HAP-1 (cell line): Measurements from ENCODE around the gene MRPL39.
"Not testable (repeated sequence)": the region's sequence is repeated elsewhere in the genome, so short reads cannot be mapped to it uniquely, and the experiment has no call there.

ENCODE experiments used
- DNase-seq, 2 experiments: peaks; one replicate each; pipeline ENCODE4 v3.0.0-alpha.2; 2016 to 2020; ENCODE audit warnings: low spot score in 2 of 2
- H3K27me3 ChIP-seq: fragments of 250-450 bp; sonication (Bioruptor Pico); 2 replicates; pipeline ENCODE4 v1.5.1; 2020; ENCODE audit warnings: low read depth, mild to moderate bottlenecking, moderate library complexity
- H3K36me3 ChIP-seq: fragments of 250-450 bp; sonication (Bioruptor Pico); replicated peaks from 2 replicates; pipeline ENCODE4 v1.5.1; 2020; ENCODE audit warnings: mild to moderate bottlenecking
- H3K4me1 ChIP-seq: fragments of 250-450 bp; sonication (Bioruptor Pico); 2 replicates; pipeline ENCODE4 v1.5.1; 2020; ENCODE audit warnings: mild to moderate bottlenecking
- H3K4me3 ChIP-seq: fragments of 250-450 bp; sonication (Bioruptor Pico); 2 replicates; pipeline ENCODE4 v1.5.1; 2020; ENCODE audit warnings: mild to moderate bottlenecking, moderate library complexity
- H3K9me3 ChIP-seq: fragments of 250-450 bp; sonication (Bioruptor Pico); 2 replicates; pipeline ENCODE4 v1.5.1; 2020; ENCODE audit warnings: mild to moderate bottlenecking, moderate library complexity
- in situ Hi-C: fragments of 300-500 bp; cut with MboI; formaldehyde crosslinking; loops from 3 replicates; pipeline ENCODE4 v1.14.3; 2020; ENCODE audit warnings: low sequenced_read_pairs, inconsistent platforms, mixed read lengths

Gene MRPL39

DNA sequence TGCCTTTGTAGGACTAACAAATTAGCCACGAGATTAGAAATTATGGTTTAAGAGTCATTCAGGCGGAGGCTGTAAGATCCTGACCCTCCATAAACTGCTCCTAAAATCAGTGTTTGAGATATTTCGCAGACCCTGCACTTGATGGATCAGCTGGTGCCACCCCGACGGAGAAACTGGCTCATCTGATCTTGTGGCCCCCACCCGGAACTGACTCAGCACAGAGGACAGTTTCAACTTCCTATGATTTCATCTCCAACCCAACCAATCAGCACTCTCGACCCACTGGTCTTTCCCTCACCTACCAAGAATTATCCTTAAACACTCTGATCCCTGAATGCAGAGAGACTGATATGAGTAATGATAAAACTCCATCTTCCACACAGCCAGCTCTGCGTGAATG is 28.0 kb upstream of the MRPL39 start:
- Histone ChIP-seq H3K9me3 (no peaks in the 10 kb centered on the region), H3K4me3 (no peak overlapping the region), H3K36me3 (no peaks in the 10 kb centered on the region), H3K4me1 (peaks cover 6% of the 10 kb centered on the region), H3K27me3 (no peaks in the 10 kb centered on the region)
- DNase-seq, result no peak
- in situ Hi-C loops, result no loop called here

DNA sequence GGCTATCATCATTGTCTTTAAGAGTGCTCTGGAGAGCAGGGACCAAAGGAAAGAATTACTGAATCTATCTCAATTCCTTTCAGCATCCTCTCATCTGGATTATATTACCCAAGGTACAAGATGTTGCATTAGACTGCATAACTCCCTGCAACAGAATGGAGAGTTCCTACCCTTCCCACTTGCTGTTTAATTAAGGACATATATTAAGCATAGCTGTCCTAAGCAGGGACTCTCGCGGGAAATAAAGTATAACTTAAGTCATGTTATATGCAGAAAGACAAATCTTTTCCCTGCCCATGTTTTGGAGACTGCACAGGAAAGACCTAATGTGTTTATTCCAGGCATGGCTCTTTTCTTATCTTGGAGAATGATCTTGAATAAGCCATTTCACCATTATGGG is 25.0 kb upstream of the MRPL39 start:
- no peaks in the 10 kb centered on the region for H3K36me3 ChIP-seq
- DNase-seq, result no peak
- no peaks in the 10 kb centered on the region for H3K4me1 ChIP-seq
- in situ Hi-C loops, result no loop called here
- H3K9me3 ChIP-seq, result no peaks in the 10 kb centered on the region
- H3K27me3 ChIP-seq, result no peaks in the 10 kb centered on the region
- H3K4me3 ChIP-seq, result no peak overlapping the region

DNA sequence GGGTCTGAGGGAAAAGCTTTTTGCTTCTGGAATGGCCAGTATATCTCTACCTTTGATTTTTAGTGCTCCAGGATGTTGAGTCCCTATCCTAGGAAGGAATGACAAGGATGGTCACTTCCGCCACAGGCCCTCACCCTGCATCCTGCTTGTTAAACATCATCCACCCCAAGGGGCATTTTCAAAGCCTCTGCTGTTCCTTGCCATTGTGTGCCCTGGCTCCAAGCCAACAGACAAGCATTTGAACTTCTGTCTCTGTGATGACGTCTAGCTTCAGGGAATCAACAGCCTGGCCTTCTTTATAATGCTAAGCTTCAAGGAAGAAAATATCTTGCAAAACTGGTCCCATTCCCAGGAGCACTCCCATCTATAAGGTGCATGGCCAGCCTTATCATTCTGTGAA is 19.5 kb upstream of the MRPL39 start:
- no peak overlapping the region for H3K4me3 ChIP-seq
- no peaks in the 10 kb centered on the region for H3K4me1 ChIP-seq
- DNase-seq, result peak in 1 of 2 experiments; percentile 52
- H3K36me3 ChIP-seq, result no peaks in the 10 kb centered on the region
- in situ Hi-C loops, result no loop called here
- no peaks in the 10 kb centered on the region for H3K9me3 ChIP-seq
- H3K27me3 ChIP-seq, result no peaks in the 10 kb centered on the region

DNA sequence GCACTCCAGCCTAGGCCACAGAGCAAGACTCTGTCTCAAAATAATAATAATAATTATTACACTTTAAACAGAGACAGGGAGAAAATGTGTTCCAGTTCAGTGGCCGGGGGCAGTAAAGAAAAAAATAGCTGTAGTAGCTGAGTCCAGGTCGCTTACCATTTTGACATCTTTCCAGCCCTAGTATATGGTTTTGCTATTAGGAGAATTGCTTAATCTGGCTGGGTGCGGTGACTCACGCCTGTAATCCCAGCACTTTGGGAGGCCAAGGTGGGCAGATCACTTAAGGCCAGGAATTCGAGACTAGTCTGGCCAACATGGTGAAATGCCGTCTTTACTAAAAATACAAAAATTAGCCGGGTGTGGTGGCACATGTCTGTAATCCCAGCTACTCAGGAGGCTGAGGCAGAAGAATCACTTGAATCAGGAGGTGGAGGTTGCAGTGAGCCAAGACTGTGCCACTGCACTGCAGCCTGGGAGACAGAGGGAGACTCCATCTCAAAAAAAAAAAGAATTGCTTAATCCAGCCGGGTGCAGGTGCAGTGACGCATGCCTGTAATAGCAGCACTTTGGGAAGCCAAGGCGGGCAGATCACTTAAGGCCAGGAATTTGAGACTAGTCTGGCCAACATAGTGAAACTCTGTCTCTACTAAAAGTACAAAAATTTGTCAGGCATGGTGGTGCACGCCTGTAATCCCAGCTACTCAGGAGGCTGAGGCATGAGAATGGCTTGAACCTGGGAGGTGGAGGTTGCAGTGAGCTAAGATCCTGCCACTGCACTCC is 18.7 kb upstream of the MRPL39 start:
- H3K9me3 ChIP-seq, in situ Hi-C loops, H3K36me3 ChIP-seq, DNase-seq, H3K4me1 ChIP-seq, H3K27me3 ChIP-seq, H3K4me3 ChIP-seq: not testable (repeated sequence)

DNA sequence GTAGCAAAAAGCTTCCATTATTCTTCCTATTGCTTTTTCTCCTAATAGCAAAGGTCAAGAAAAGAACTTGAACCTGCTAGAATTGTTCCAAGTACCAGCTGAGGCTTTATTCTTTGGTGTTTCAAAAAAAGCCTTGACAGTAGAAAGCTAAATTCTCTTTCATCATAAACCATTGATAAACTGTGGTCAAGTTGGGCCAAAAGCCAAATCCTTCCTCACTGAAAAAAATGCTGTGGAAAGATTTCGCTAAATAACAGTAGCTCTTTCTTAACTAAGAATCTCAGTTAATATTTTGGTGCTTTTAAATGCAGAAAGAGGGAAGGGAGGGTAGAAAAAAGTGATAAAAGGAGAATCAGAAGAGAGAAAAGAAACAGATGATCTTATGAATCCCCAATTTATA is 17.8 kb upstream of the MRPL39 start:
- in situ Hi-C loops, result no loop called here

DNA sequence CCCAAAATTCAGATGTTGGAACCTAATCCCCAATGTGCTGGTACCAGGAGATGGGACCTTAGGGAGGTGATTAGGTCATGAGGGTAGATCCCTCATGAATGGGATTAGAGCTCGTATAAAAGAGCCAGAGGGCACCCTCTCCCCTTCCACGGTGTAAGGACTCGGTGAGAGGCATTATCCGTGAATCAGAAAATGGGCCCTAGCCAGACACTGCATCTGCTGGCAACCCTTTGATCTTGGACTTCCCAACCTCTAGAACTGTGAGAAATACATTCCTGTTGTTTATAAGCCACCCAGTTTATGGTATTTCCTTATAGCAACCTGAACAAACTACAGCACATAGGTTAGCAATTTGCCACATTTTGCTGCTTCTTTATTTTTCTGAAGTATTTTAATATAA is 17.2 kb upstream of the MRPL39 start:
- Histone ChIP-seq H3K9me3 (no peaks in the 10 kb centered on the region), H3K27me3 (no peaks in the 10 kb centered on the region), H3K4me1 (no peaks in the 10 kb centered on the region), H3K4me3 (no peak overlapping the region), H3K36me3 (no peaks in the 10 kb centered on the region)
- no peak for DNase-seq
- in situ Hi-C loops, result loop anchor here (25.0 kb wide), 1 partner anchor 1088 kb away; no protein-coding TSS in a partner anchor

More for the DNA sequence above, 17.8 kb upstream of the MRPL39 start:
- H3K9me3 ChIP-seq, result no peaks in the 10 kb centered on the region
- no peak overlapping the region for H3K4me3 ChIP-seq
- DNase-seq, result no peak
- H3K4me1 ChIP-seq, result no peaks in the 10 kb centered on the region
- H3K36me3 ChIP-seq, result no peaks in the 10 kb centered on the region
- H3K27me3 ChIP-seq, result no peaks in the 10 kb centered on the region

DNA sequence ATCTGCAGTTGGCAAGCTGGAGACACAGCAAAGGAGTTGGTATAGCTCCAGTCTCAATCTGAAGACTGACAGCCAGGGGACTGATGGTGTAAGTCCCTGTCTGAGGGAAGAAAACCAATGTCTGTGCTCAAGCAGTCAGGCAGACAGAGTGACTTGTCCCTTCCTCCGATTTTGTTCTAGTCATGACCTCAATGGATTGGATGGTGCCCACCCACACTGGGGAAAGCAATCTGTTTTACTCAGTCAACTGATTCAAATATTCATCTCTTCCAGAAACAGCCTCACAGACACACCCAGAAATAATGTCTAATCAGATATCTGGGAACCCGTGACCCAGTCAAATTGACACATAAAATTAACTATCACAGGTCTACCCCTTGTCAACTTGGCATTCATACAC is 11.9 kb upstream of the MRPL39 start:
- no peaks in the 10 kb centered on the region for H3K9me3 ChIP-seq
- in situ Hi-C loops, result loop anchor here (25.0 kb wide), 1 partner anchor 1093 kb away; no protein-coding TSS in a partner anchor
- no peak for DNase-seq

DNA sequence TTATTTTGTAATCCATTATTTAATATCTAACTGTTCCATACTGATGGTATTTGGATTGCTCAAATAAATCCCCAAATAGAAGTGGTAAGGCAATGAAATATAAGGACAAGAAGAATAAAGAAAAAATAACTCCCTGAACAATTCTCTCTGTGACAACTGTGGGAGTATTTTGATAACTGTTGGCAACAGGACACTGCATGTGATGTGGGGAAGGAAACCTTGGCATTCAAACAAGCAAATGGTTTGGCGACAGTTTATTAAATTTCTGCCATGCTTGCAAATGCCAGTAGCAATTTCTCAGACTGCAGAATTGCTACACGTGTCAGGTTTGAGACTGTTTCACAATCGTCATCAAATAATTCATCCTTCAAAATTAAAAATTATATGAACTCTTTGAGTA is 8.6 kb upstream of the MRPL39 start:
- Histone ChIP-seq H3K27me3 (no peaks in the 10 kb centered on the region), H3K4me1 (peaks cover 11% of the 10 kb centered on the region), H3K36me3 (no peaks in the 10 kb centered on the region), H3K4me3 (no peak overlapping the region), H3K9me3 (peaks cover 8% of the 10 kb centered on the region; the same call in 1 of the 2 replicates)
- DNase-seq, result no peak
- in situ Hi-C loops, result loop anchor here (25.0 kb wide), 1 partner anchor 1096 kb away; no protein-coding TSS in a partner anchor

More for the DNA sequence above, 11.9 kb upstream of the MRPL39 start:
- no peak overlapping the region for H3K4me3 ChIP-seq
- H3K27me3 ChIP-seq, result no peaks in the 10 kb centered on the region
- H3K4me1 ChIP-seq, result peaks cover 11% of the 10 kb centered on the region
- H3K36me3 ChIP-seq, result no peaks in the 10 kb centered on the region

DNA sequence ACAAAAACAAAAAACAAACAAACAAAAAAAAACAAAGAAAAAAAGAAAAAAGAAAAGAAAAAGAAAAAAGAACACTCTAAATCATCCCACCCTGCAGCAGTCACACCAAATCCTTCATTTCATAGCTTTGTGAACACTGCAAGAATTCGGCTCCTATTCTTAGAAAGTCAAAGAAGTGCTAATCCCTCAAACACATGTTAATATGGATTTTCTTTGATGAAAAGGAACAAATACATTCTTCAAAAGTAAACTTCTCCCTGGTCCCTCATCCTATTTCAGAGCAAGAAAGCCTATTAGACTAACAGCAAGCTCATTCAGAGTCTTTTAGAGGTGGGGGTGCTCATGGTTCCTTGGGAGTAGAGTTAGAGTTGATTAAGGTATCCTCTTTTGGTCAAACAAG is 7.2 kb upstream of the MRPL39 start:
- in situ Hi-C loops, result loop anchor here (25.0 kb wide), 1 partner anchor 1098 kb away; no protein-coding TSS in a partner anchor
- H3K27me3 ChIP-seq, result no peaks in the 10 kb centered on the region
- DNase-seq, result peak; percentile 48 to 97

DNA sequence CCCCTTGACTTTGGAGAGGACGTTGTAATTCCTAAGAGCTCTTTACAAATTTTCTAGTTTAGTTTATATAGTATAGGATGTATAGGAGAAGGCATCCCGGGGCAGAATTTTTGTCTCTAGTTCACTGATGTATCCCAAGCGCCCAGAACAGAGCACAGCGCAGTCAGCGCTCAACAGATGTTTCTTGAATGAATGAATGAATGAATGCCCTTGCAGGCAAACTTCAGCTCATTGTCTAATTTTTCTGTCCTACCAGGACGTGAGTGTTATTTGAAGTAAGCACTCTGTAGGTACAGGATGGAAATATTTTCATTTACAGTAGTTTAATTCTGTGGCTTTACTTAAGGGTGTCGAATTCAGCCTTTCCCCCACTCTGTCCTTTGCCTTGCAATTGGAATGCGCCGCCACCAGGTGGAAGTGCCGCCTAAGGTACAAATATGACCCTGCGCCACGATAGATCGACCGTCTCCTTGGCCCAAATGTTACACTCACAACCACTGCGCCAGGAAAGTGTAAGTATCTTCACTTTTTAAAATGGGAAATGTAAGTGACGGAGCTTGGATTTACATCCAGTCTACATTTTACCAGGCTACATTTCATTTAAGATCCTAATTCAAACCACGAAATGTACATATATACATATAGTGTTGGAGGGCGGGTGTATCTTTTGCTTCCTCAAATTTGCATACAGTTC is 910 bp upstream of the MRPL39 start:
- H3K4me1 ChIP-seq, result peaks cover 12% of the 10 kb centered on the region
- H3K9me3 ChIP-seq, result no peaks in the 10 kb centered on the region; the same call in 1 of the 2 replicates
- H3K36me3 ChIP-seq, result peaks cover 19% of the 10 kb centered on the region
- peak overlapping the region; percentile 94 for H3K4me3 ChIP-seq
- DNase-seq, result peak; percentile 87 to 89
- no peaks in the 10 kb centered on the region for H3K27me3 ChIP-seq
- in situ Hi-C loops, result loop anchor here (5.0 to 25.0 kb wide), 2 partner anchors 124 to 1104 kb away; partner anchors contain the start of genes ATP5PF and GABPA

More for the DNA sequence above, 7.2 kb upstream of the MRPL39 start:
- peaks cover 8% of the 10 kb centered on the region; the same call in 1 of the 2 replicates for H3K9me3 ChIP-seq
- peaks cover 11% of the 10 kb centered on the region for H3K4me1 ChIP-seq
- no peaks in the 10 kb centered on the region for H3K36me3 ChIP-seq
- H3K4me3 ChIP-seq, result no peak overlapping the region

DNA sequence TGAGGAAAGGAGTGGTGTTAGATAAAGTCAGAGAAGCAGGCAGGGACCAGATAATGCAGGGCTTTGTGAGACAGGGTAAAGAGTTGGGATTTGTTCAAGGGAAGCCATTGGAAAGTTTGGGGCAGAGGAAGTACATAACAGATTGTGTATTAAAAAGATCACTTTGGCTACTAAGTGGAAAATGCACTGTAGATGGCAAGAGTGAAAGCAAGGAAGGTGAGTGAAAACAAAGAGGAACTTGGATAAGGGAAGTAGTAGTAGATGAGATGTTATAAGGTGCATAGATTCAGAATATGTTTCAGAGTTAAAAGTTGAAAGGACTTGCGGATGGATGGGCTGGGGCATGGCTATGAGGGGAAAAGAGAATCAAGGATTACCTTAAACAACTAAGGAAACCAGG is 17.4 kb downstream of the MRPL39 start:
- H3K4me3 ChIP-seq, result no peak overlapping the region
- no peak for DNase-seq
- peaks cover 45% of the 10 kb centered on the region for H3K36me3 ChIP-seq
- H3K4me1 ChIP-seq, result no peaks in the 10 kb centered on the region
- H3K27me3 ChIP-seq, result no peaks in the 10 kb centered on the region
- no peaks in the 10 kb centered on the region for H3K9me3 ChIP-seq
- in situ Hi-C loops, result no loop called here

DNA sequence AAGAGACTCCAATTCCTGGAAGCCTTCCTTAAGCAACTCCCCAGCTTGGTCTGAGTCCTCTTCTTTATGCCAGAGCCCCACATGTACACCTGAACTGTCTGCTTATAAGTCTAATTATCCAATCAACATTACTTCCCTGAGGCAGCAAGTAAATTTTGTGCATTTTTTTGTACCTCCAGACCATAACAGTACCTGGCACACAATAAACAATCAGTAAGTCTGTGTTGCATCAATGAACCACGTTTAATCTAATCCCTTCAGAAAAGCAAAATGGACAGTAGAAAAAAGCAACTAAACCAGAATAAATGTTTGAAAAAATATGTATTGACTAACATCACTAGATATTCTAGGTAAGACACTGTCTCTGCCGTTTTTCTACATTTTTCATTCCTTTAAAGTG is 20.5 kb downstream of the MRPL39 start:
- Histone ChIP-seq H3K4me3 (no peak overlapping the region), H3K36me3 (peaks cover 26% of the 10 kb centered on the region), H3K4me1 (no peaks in the 10 kb centered on the region), H3K27me3 (no peaks in the 10 kb centered on the region), H3K9me3 (no peaks in the 10 kb centered on the region)
- no peak for DNase-seq
- in situ Hi-C loops, result no loop called here

DNA sequence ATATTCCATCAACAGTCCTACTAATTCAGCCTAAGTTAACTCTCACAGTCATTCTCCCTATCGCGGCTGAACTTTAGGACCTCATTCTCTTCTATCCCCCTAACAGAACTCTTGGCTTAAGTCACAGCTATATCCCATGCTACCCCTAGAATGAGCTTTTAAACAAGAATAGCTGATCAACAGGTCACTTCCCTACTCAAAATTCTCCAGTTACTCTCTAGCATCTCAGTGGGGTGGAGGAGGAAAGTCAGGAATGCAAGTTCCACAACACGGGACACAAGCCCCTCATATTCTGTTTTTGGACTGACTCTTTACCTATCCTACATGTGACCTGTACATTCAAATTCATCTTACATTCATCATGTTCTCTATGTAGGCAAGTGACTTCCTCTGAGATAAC is 21.0 kb downstream of the MRPL39 start:
- H3K9me3 ChIP-seq, result no peaks in the 10 kb centered on the region
- in situ Hi-C loops, result no loop called here
- no peak overlapping the region for H3K4me3 ChIP-seq
- peaks cover 26% of the 10 kb centered on the region for H3K36me3 ChIP-seq
- no peaks in the 10 kb centered on the region for H3K4me1 ChIP-seq
- no peaks in the 10 kb centered on the region for H3K27me3 ChIP-seq
- no peak for DNase-seq
